Neural crest cell (in vitro differentiated cells): ENCODE data around the gene ATP6V0C. TPM values are rescaled to one million over a fixed set of nuclear protein-coding genes. Genes with fewer than 3 reads are reported as not detected.
A peak's percentile ranks its signal among the peaks of the same experiment; 100 is the strongest.
"Not testable (repeated sequence)": the region's sequence is repeated elsewhere in the genome, so short reads cannot be mapped to it uniquely, and the experiment has no call there.

Experiments used
- DNase-seq: peaks from one replicate; pipeline ENCODE4 v3.0.0; 2021; ENCODE audit warnings: low read depth, mixed read lengths, low spot score
- H3K27ac Mint-ChIP-seq: one replicate; pipeline ENCODE4 v1.8.0; 2021; ENCODE audit warnings: mild to moderate bottlenecking, mixed read lengths; ENCODE audit not compliant: unreplicated experiment
- H3K27me3 Mint-ChIP-seq: 2 replicates; pipeline ENCODE4 v1.8.0; 2021; ENCODE audit warnings: low read depth, mild to moderate bottlenecking, mixed read lengths
- H3K36me3 Mint-ChIP-seq: 2 replicates; pipeline ENCODE4 v1.8.0; 2021; ENCODE audit warnings: low read depth, mild to moderate bottlenecking, mixed read lengths
- H3K4me1 Mint-ChIP-seq: 2 replicates; pipeline ENCODE4 v1.8.0; 2021; ENCODE audit warnings: mixed read lengths
- H3K4me3 Mint-ChIP-seq: one replicate; pipeline ENCODE4 v1.8.0; 2021; ENCODE audit warnings: mild to moderate bottlenecking, mixed read lengths
- H3K9me3 Mint-ChIP-seq: 2 replicates; pipeline ENCODE4 v1.8.0; 2021; ENCODE audit warnings: mixed read lengths
- total RNA-seq: library from RNA; stranded (reverse); gene quantifications from 2 replicates; pipeline ENCODE4 v1.2.1, GENCODE V29; 2021
- TF ChIP-seq, protein P1 (sequence below): fragments of 200-600 bp; sonication (generic); conservative IDR thresholded peaks from 2 replicates; pipeline ENCODE4 v1.5.0; 2021; ENCODE audit warnings: antibody characterized with exemption, mild to moderate bottlenecking

Gene ATP6V0C
- total RNA-seq, 1 donor from 2014 or later, result 154 TPM

DNA sequence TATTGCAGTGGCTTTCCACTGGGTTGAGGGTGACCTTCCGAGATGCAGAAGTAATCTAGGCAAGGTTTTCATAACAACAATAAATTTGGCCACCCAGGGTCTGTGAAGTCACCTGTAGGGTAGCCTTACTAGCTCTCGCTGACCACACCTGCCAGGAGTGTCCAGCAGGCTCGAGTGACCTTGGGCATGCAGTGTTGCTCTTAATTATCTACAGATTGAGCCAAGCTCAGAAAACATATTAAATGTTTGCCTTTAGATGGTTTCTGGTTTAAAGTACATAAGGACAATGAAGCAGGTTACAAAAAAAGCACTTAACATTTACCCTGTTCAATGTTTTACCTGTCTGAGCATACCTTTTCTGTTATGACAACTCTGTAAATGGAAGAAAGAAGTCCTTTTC is 37.0 kb upstream of the ATP6V0C start:
- TF ChIP-seq, protein P1, sequence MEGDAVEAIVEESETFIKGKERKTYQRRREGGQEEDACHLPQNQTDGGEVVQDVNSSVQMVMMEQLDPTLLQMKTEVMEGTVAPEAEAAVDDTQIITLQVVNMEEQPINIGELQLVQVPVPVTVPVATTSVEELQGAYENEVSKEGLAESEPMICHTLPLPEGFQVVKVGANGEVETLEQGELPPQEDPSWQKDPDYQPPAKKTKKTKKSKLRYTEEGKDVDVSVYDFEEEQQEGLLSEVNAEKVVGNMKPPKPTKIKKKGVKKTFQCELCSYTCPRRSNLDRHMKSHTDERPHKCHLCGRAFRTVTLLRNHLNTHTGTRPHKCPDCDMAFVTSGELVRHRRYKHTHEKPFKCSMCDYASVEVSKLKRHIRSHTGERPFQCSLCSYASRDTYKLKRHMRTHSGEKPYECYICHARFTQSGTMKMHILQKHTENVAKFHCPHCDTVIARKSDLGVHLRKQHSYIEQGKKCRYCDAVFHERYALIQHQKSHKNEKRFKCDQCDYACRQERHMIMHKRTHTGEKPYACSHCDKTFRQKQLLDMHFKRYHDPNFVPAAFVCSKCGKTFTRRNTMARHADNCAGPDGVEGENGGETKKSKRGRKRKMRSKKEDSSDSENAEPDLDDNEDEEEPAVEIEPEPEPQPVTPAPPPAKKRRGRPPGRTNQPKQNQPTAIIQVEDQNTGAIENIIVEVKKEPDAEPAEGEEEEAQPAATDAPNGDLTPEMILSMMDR, result no peak
- DNase-seq, result no peak
- Mint-ChIP-seq H3K27ac (no peak overlapping the region), H3K36me3 (no peaks in the 10 kb centered on the region), H3K4me1 (peaks cover 21% of the 10 kb centered on the region), H3K4me3 (peak overlapping the region; percentile 86), H3K9me3 (no peaks in the 10 kb centered on the region), H3K27me3 (peaks cover 14% of the 10 kb centered on the region)

DNA sequence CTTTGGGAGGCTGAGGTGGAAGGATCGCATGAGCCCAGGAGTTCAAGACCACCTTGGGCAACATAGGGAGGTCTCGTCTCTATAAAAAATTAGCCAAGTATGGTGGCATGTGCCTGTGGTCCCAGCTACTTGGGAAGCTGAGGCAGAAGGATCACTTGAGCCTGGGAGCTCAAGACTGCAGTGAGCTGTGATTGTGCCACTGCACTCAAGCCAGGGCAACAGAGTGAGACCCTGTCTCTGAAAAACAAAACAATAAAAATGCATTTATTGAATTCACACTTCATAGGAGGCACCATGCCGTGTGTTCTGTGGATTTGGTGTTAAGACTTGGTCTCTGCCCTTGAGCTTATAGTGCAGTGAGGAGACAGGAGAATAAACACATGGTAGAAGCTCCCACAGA is 36.4 kb upstream of the ATP6V0C start:
- TF ChIP-seq, protein P1, result no peak
- Mint-ChIP-seq H3K27ac (no peak overlapping the region), H3K9me3 (no peaks in the 10 kb centered on the region), H3K4me1 (peaks cover 21% of the 10 kb centered on the region), H3K27me3 (peaks cover 14% of the 10 kb centered on the region), H3K36me3 (no peaks in the 10 kb centered on the region), H3K4me3 (peak overlapping the region; percentile 86)
- no peak for DNase-seq

DNA sequence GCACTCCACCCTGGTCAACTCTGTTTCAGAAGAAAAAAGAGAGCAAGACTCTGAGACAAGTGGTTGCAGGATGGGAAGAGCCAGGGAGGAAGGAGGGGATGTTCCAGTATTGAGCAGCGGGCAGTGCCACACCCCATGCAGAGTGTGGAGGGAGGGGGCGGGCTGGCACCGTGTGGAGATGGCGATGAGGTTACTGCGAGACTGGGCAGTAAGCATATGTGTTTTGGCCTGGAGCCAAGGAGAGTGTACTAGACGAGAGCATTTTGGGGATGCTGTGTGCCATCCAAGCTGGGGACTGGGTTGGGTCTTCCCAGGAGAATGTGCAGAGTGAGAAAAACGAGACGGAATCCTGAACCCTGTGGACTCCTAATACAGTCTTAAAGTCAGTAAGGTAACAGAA is 35.5 kb upstream of the ATP6V0C start:
- H3K4me3 Mint-ChIP-seq, result no peak overlapping the region
- DNase-seq, result no peak
- TF ChIP-seq, protein P1, result no peak
- H3K27me3 Mint-ChIP-seq, result peaks cover 10% of the 10 kb centered on the region
- H3K4me1 Mint-ChIP-seq, result peaks cover 18% of the 10 kb centered on the region
- no peaks in the 10 kb centered on the region for H3K9me3 Mint-ChIP-seq
- no peaks in the 10 kb centered on the region for H3K36me3 Mint-ChIP-seq
- no peak overlapping the region for H3K27ac Mint-ChIP-seq

DNA sequence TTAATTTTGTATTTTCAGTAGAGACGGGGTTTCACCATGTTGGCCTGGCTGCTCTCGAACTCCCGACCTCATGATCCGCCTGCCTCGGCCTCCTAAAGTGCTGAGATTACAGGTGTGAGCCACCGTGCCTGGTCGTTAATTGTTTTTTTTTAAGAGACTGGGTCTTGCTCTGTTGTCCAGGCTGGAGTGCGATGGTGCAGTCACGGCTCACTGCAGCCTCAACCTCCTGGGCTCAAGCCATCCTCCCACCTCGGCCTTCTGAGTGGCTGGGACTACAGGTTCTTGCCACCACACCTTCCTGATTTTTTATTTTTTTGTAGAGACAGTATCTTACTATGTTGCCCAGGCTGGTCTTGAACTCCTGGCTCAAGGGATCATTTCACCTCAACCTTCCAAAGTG is 33.8 kb upstream of the ATP6V0C start:
- peaks cover 25% of the 10 kb centered on the region for H3K4me1 Mint-ChIP-seq
- H3K27ac Mint-ChIP-seq, H3K27me3 Mint-ChIP-seq, H3K36me3 Mint-ChIP-seq, H3K9me3 Mint-ChIP-seq, DNase-seq: not testable (repeated sequence)
- H3K4me3 Mint-ChIP-seq, result peak overlapping the region; percentile 44

DNA sequence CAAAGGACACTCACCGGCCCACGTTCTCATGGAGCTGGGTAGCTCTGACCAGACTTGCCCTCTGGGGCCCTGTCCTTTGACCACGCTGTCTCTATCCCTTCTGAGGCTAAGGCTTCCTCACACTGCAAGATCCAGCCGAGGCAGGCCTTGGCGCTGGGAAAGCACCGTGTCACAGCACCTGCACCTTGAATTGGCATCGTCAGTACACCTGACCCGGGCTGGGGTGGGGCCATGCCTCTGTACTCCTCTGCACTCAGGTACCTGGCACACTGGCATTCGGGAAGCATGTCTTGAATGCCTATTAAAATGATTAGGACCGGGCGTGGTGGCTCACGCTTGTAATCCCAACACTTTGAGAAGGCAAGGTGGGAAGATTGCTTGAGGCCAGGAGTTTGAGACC is 32.8 kb upstream of the ATP6V0C start:
- Mint-ChIP-seq H3K4me3 (peak overlapping the region; percentile 23), H3K36me3 (no peaks in the 10 kb centered on the region), H3K4me1 (peaks cover 29% of the 10 kb centered on the region), H3K27me3 (peaks cover 8% of the 10 kb centered on the region), H3K27ac (no peak overlapping the region), H3K9me3 (no peaks in the 10 kb centered on the region)
- DNase-seq, result no peak
- TF ChIP-seq, protein P1, result no peak

DNA sequence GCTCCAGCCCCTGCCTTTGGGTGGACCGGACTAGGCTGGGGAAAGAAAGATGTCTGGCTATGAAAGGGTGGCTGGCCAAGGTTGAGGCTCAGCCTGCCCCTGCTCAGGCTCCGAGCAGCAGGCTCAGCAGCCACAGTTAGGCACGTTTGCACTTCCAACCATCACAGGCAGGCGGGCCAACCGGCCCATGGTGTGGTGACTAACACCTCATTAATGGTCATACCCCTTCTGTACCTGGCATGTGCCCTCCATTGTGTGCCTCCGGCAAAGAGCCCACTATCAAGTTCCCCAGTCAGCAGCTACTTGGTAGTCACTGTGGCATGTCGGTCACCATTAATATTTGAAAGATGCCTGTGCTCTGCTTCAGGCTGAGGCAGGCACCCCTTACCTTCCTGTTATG is 32.1 kb upstream of the ATP6V0C start:
- Mint-ChIP-seq H3K4me1 (peaks cover 25% of the 10 kb centered on the region), H3K9me3 (no peaks in the 10 kb centered on the region), H3K27ac (no peak overlapping the region), H3K27me3 (peaks cover 2% of the 10 kb centered on the region), H3K4me3 (no peak overlapping the region), H3K36me3 (no peaks in the 10 kb centered on the region)
- TF ChIP-seq, protein P1, result no peak
- DNase-seq, result no peak
